GM12878 (cell line): ENCODE data around the gene ACO1. TPM values are rescaled to one million over a fixed set of nuclear protein-coding genes. Genes with fewer than 3 reads are reported as not detected.

Source experiments
- ATAC-seq: fragments of 200-7000 bp; cut with Tn5 transposase; 3 replicates; pipeline ENCODE4 v1.9.1; 2020; ENCODE audit warnings: mild to moderate bottlenecking, moderate library complexity
- BruUV-seq: library from RNA; stranded (reverse); fragments of 400-500 nt; replicated peaks from 2 replicates; lab custom pipeline; 2021; lab: Mats Ljungman, UMichigan
- CTCF ChIA-PET: fragments of 300-600 bp; sonication (Branson Sonifier 250); formaldehyde crosslinking; extraction: SDS; loops from one replicate; lab custom pipeline; 2021; ENCODE audit warnings: inconsistent platforms; lab: Yijun Ruan, JAX
- POLR2A ChIA-PET: fragments of 350-600 bp; formaldehyde crosslinking; extraction: SDS; loops from one replicate; lab custom pipeline; 2021; ENCODE audit warnings: inconsistent platforms; lab: Charles Lee
- RAD21 ChIA-PET: fragments of 300-600 bp; sonication (Branson Sonifier 250); formaldehyde crosslinking; loops from one replicate; lab custom pipeline; 2023; ENCODE audit warnings: antibody characterized with exemption; ENCODE audit not compliant: unreplicated experiment; lab: Charles Lee
- SMC1A ChIA-PET: fragments of 300-600 bp; sonication (Branson Sonifier 250); formaldehyde crosslinking; loops from one replicate; lab custom pipeline; 2023; ENCODE audit not compliant: unreplicated experiment, uncharacterized antibody; lab: Charles Lee
- DNase-seq: peaks from one replicate; pipeline ENCODE4 v3.0.0-alpha.2; 2011; ENCODE audit warnings: low read depth, low spot score
- FAIRE-seq: peaks from 3 replicates; lab custom pipeline; 2011; peaks lifted over from hg19 to GRCh38; lab: Jason Lieb, UNC
- H2AFZ ChIP-seq: 2 replicates; pipeline ENCODE4 v1.6.0; 2011; ENCODE audit warnings: low read depth, low read length, control low read depth; ENCODE audit not compliant: control insufficient read depth
- H3K27ac ChIP-seq: 2 replicates; pipeline ENCODE4 v1.5.1; 2011; ENCODE audit warnings: control low read depth; ENCODE audit not compliant: control insufficient read depth, insufficient read depth
- H3K27me3 ChIP-seq, 2 experiments: replicated peaks in 1 of 2; 2 replicates each; pipeline versions ENCODE4 v1.6.0 to v1.6.1; 2011; ENCODE audit warnings: low read length in 1 of 2; ENCODE audit not compliant: control insufficient read depth in 2 of 2, insufficient read depth in 2 of 2
- H3K36me3 ChIP-seq, 2 experiments: 2 replicates each; pipeline ENCODE4 v1.5.1; 2011; ENCODE audit warnings: low read length in 1 of 2; ENCODE audit not compliant: control insufficient read depth in 2 of 2, insufficient read depth in 2 of 2
- H3K4me1 ChIP-seq: 2 replicates; pipeline ENCODE4 v1.6.1; 2011; ENCODE audit warnings: mild to moderate bottlenecking, low read length, moderate library complexity, mixed read lengths; ENCODE audit not compliant: control insufficient read depth, insufficient read depth
- H3K4me2 ChIP-seq: 2 replicates; pipeline ENCODE4 v1.6.0; 2011; ENCODE audit warnings: control low read depth; ENCODE audit not compliant: control insufficient read depth, insufficient read depth
- H3K4me3 ChIP-seq: fragments of 200-600 bp; sonication (generic); 2 replicates; pipeline ENCODE4 v1.5.1; 2016
- H3K79me2 ChIP-seq: 2 replicates; pipeline ENCODE4 v1.6.0; 2011; ENCODE audit warnings: low read length; ENCODE audit not compliant: control insufficient read depth, insufficient read depth
- H3K9ac ChIP-seq: 2 replicates; pipeline ENCODE4 v1.8.0; 2011; ENCODE audit warnings: low read length, control low read depth, mixed read lengths; ENCODE audit not compliant: control insufficient read depth, insufficient read depth
- H3K9me3 ChIP-seq: replicated peaks from 3 replicates; pipeline ENCODE4 v1.5.1; 2011; ENCODE audit warnings: mild to moderate bottlenecking, low read length; ENCODE audit not compliant: control insufficient read depth, insufficient read depth
- H4K20me1 ChIP-seq: 2 replicates; pipeline ENCODE4 v1.6.0; 2011; ENCODE audit not compliant: control insufficient read depth, insufficient read depth
- IRF3 ChIP-seq: fragments of 450-650 bp; IDR thresholded peaks from 2 replicates; pipeline ENCODE4 v1.6.1; 2014; ENCODE audit warnings: mild to moderate bottlenecking
- SIX5 ChIP-seq: IDR thresholded peaks from 2 replicates; pipeline ENCODE4 v1.6.1; 2011; ENCODE audit warnings: mild to moderate bottlenecking, low read depth, low read length, moderate library complexity; ENCODE audit not compliant: severe bottlenecking
- WGBS: methylation state at CpG from one replicate; pipeline ENCODE4 v1.1.6; 2016; ENCODE audit warnings: low lambda C conversion rate; ENCODE audit not compliant: insufficient replicate concordance, insufficient coverage; ENCODE audit errors: missing lambda C conversion rate; 5-methylcytosine and 5-hydroxymethylcytosine counted together
- in situ Hi-C: fragments of 300-500 bp; cut with MboI; formaldehyde crosslinking; loops from 9 replicates; pipeline ENCODE4 v1.14.3; 2018; ENCODE audit warnings: mixed read lengths
- intact Hi-C: fragments of 100-400 bp; cut with micrococcal nuclease; formaldehyde crosslinking; loops from one replicate; pipeline ENCODE4 v1.14.2; 2022; ENCODE audit not compliant: unreplicated experiment
- polyA plus RNA-seq, 11 experiments: library from polyadenylated mRNA; depleted of rRNA in 4 of 11; unstranded in 6 of 11; stranded (reverse) in 5 of 11; fragments of >200 nt; fragmentation: Nextera tagmentation in 4 of 11; fragmentation: Illumina TruSeq in 1 of 11; extraction: Ambion mirVana in 4 of 11; extraction: Trizol in 1 of 11; gene quantifications; 1 replicate in 1 of 11; 2 replicates in 10 of 11; pipeline versions ENCODE4 v1.2.1 to v1.2.3, GENCODE V29; 2011 to 2016; ENCODE audit warnings: inconsistent platforms in 2 of 11, missing spikeins in 2 of 11, low read depth in 1 of 11
- total RNA-seq, 4 experiments: library from RNA; depleted of rRNA in 3 of 4; stranded (reverse); fragments of >200 nt in 3 of 4; fragmentation: Illumina TruSeq in 1 of 4; extraction: Trizol in 1 of 4; gene quantifications; 2 replicates each; pipeline versions ENCODE4 v1.2.1 to v1.2.3, GENCODE V29; 2013 to 2021
- TF ChIP-seq, protein P1 (sequence below): fragments of 150-350 bp; IDR thresholded peaks from 2 replicates; pipeline ENCODE4 v1.6.1; 2016; ENCODE audit warnings: low read depth, low read length

ACO1 gene
- total and polyA plus RNA-seq, 10 of the 15 experiments (the other 5 are each of a cell fraction or from before 2014, with no cell fraction given) = 0.21 to 6.5 (median 3.3) TPM

GRCh38 chr9:32406046-32406445 lies 21.6 kb downstream of the ACO1 start:
- intact Hi-C loops = no loop called here

More at GRCh38 chr9:32406046-32406445, 21.6 kb downstream of the ACO1 start:
- H3K79me2 ChIP-seq = no peaks in the 10 kb centered on the region
- FAIRE-seq (no peak), DNase-seq (no peak), ATAC-seq (no peak)
- ChIA-PET CTCF (no interaction called here), RAD21 (no interaction called here), POLR2A (no interaction called here), SMC1A (no interaction called here)
- no peaks in the 10 kb centered on the region; a peak in 1 of 4 replicates for H3K36me3 ChIP-seq
- peaks cover 3% of the 10 kb centered on the region; the same call in 1 of the 2 replicates for H3K4me1 ChIP-seq
- in situ Hi-C loops = no loop called here
- BruUV-seq = no TSS peak
- H2AFZ ChIP-seq = no peak overlapping the region
- 77% methylated on average over 3 of the region's 3 CpGs for WGBS
- no peak overlapping the region for H3K4me2 ChIP-seq
- no peak overlapping the region for H3K27ac ChIP-seq
- no peaks in the 10 kb centered on the region for H4K20me1 ChIP-seq
- H3K4me3 ChIP-seq = no peak overlapping the region
- no peaks in the 10 kb centered on the region; the same call in 2 of the 3 replicates for H3K9me3 ChIP-seq
- no peak overlapping the region for H3K9ac ChIP-seq
- TF ChIP-seq, protein P1, sequence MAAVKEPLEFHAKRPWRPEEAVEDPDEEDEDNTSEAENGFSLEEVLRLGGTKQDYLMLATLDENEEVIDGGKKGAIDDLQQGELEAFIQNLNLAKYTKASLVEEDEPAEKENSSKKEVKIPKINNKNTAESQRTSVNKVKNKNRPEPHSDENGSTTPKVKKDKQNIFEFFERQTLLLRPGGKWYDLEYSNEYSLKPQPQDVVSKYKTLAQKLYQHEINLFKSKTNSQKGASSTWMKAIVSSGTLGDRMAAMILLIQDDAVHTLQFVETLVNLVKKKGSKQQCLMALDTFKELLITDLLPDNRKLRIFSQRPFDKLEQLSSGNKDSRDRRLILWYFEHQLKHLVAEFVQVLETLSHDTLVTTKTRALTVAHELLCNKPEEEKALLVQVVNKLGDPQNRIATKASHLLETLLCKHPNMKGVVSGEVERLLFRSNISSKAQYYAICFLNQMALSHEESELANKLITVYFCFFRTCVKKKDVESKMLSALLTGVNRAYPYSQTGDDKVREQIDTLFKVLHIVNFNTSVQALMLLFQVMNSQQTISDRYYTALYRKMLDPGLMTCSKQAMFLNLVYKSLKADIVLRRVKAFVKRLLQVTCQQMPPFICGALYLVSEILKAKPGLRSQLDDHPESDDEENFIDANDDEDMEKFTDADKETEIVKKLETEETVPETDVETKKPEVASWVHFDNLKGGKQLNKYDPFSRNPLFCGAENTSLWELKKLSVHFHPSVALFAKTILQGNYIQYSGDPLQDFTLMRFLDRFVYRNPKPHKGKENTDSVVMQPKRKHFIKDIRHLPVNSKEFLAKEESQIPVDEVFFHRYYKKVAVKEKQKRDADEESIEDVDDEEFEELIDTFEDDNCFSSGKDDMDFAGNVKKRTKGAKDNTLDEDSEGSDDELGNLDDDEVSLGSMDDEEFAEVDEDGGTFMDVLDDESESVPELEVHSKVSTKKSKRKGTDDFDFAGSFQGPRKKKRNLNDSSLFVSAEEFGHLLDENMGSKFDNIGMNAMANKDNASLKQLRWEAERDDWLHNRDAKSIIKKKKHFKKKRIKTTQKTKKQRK = no peak
- TF ChIP-seq IRF3 (no peak), SIX5 (no peak)
- H3K27me3 ChIP-seq = no peaks in the 10 kb centered on the region
